Activated T-cell treated with anti-CD3 and anti-CD28 coated beads, Interleukin-2, amount 50 U/mL, for 4 hours (primary cell): Measurements from ENCODE around the gene DRAM1. TPM values are rescaled to one million over a fixed set of nuclear protein-coding genes. Genes with fewer than 3 reads are reported as not detected.
"Not testable (repeated sequence)": the region's sequence is repeated elsewhere in the genome, so short reads cannot be mapped to it uniquely, and the experiment has no call there.

Experiments
- ATAC-seq, 2 donors: fragments of 200-7000 bp; cut with Tn5 transposase; one replicate each; pipeline ENCODE4 v1.10.0; 2021
- DNase-seq: peaks from one replicate; pipeline ENCODE4 v3.0.0-alpha.2; 2020
- H3K27me3 Mint-ChIP-seq: one replicate; pipeline ENCODE4 v1.8.0; 2021; ENCODE audit warnings: low read depth, mixed read lengths
- H3K36me3 Mint-ChIP-seq: one replicate; pipeline ENCODE4 v1.8.0; 2022; ENCODE audit warnings: mixed read lengths; ENCODE audit not compliant: insufficient read depth
- H3K4me1 Mint-ChIP-seq: one replicate; pipeline ENCODE4 v1.8.0; 2021; ENCODE audit warnings: low read depth, mixed read lengths
- H3K4me3 Mint-ChIP-seq: one replicate; pipeline ENCODE4 v1.8.0; 2021; ENCODE audit warnings: mild to moderate bottlenecking, moderate library complexity, mixed read lengths
- H3K9me3 Mint-ChIP-seq: one replicate; pipeline ENCODE4 v1.8.0; 2021; ENCODE audit warnings: mixed read lengths
- total RNA-seq, 3 donors: library from RNA; stranded (reverse); gene quantifications; one replicate each; pipeline ENCODE4 v1.2.1, GENCODE V29; 2021

Gene DRAM1
- total RNA-seq, 3 donors from 2014 or later: 1.7 to 3.4 (median 3.1) TPM

DNA sequence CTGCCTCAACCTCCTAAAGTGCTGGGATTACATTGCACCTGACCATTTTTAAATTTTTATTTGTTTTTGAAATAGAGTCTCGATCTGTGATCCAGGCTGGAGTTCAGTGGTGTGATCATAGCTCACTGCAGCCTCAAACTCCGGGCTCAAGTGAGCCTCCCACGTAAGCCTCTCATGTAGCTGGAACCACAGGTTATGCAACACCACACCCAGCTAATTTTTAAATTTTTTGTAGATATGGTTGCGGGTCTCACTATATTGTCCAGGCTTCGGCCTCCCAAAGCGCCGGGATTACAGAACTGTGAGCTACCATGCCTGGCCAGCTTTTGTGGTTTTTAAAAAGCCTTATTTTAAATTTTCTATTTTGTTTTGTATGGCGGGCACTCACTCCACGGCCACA is 2.2 kb upstream of the DRAM1 start:
- H3K27me3 Mint-ChIP-seq: no peaks in the 10 kb centered on the region
- peaks cover 11% of the 10 kb centered on the region for H3K4me1 Mint-ChIP-seq
- no peak for DNase-seq
- no peak for ATAC-seq
- peak overlapping the region; percentile 41 for H3K4me3 Mint-ChIP-seq
- no peaks in the 10 kb centered on the region for H3K36me3 Mint-ChIP-seq
- no peaks in the 10 kb centered on the region for H3K9me3 Mint-ChIP-seq

DNA sequence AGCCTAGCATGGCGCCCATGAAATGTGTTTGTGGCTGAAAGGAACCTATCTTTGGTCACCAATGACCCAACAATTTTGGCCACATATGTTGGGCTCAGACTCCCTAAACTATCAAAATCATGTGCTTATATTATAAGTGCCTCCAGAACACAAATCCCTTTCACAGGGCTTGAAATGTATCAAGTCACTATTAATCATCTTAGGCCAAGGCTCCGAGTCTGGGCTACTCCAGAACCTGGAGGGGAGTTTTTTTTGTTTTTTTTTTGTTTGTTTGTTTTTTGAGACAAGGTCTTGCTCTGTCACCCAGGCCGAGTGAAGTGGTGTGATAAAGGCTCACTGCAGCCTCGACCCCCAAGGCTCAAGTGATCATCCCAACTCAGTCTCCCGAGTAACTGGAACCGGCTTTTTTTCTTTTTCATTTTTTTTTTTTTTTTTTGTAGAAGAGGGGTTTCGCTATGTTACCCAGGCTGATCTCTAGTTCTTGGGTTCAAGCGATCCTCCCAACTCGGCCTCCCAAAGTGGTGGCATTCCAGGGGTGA is 989 bp upstream of the DRAM1 start:
- H3K9me3 Mint-ChIP-seq: no peaks in the 10 kb centered on the region

DNA sequence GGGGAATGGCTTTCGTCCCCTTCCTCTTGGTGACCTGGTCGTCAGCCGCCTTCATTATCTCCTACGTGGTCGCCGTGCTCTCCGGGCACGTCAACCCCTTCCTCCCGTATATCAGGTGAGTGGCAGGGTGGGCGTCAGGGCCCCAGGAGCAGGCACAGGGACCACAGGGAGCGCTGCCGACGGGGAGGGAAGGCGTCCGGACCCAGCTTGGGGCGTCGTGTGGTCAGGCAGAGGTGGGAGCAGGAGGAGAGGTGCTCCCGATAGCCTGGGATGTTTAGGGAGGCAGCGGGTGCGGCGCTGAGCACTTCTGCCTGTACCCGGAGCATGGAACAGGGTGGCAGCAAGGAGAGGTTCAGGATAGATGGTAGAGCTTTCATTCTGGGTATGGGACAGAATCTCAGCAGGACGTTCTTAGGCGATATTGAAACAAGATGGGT is 444 bp downstream of the DRAM1 start:
- DNase-seq (no peak), ATAC-seq (peak; percentile 7 to 13)
- peak overlapping the region; percentile 87 for H3K4me3 Mint-ChIP-seq
- no peaks in the 10 kb centered on the region for H3K36me3 Mint-ChIP-seq
- peaks cover 11% of the 10 kb centered on the region for H3K4me1 Mint-ChIP-seq
- H3K9me3 Mint-ChIP-seq: no peaks in the 10 kb centered on the region
- no peaks in the 10 kb centered on the region for H3K27me3 Mint-ChIP-seq

More for the DNA sequence above, 989 bp upstream of the DRAM1 start:
- Mint-ChIP-seq H3K4me1 (peaks cover 11% of the 10 kb centered on the region), H3K36me3 (no peaks in the 10 kb centered on the region), H3K27me3 (no peaks in the 10 kb centered on the region), H3K4me3 (peak overlapping the region; percentile 87)
- ATAC-seq (no peak), DNase-seq (no peak)

- H3K4me3 Mint-ChIP-seq: peak overlapping the region; percentile 87
- DNase-seq: no peak
- peaks cover 11% of the 10 kb centered on the region for H3K4me1 Mint-ChIP-seq
- H3K36me3 Mint-ChIP-seq: peaks cover 2% of the 10 kb centered on the region
- no peaks in the 10 kb centered on the region for H3K9me3 Mint-ChIP-seq
- no peaks in the 10 kb centered on the region for H3K27me3 Mint-ChIP-seq
- ATAC-seq: no peak
These were observed 952 bp downstream of the DRAM1 start for GRCh38 chr12:101878243-101878821.

DNA sequence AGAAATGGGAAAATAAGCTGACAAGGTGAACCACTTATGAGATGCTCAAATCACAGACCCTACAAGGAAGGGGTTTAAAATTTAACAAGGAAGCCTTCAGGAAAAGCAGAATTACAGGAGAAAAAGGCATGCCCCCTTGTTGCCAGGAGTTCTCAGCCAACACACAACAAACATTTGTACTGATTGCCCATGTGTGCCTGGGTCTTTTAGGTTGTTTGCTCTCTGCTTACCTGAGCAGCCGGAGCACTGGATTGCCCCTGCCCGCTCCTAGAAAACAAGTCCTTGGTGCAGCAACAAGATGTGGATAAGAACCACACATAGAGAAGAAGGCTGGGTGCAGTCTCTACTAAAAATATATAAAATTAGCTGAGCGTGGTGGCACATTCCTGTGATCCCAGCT is 3.4 kb downstream of the DRAM1 start:
- peaks cover 2% of the 10 kb centered on the region for H3K36me3 Mint-ChIP-seq
- H3K4me1 Mint-ChIP-seq: peaks cover 11% of the 10 kb centered on the region
- ATAC-seq (no peak), DNase-seq (no peak)
- H3K27me3 Mint-ChIP-seq: no peaks in the 10 kb centered on the region
- H3K4me3 Mint-ChIP-seq: no peak overlapping the region
- no peaks in the 10 kb centered on the region for H3K9me3 Mint-ChIP-seq

- Mint-ChIP-seq H3K4me3 (no peak overlapping the region), H3K36me3 (peaks cover 3% of the 10 kb centered on the region), H3K4me1 (peaks cover 11% of the 10 kb centered on the region), H3K9me3 (no peaks in the 10 kb centered on the region), H3K27me3 (no peaks in the 10 kb centered on the region)
- no peak for DNase-seq
- no peak for ATAC-seq
These were observed 3.8 kb downstream of the DRAM1 start for GRCh38 chr12:101881228-101881627.

- ATAC-seq (no peak), DNase-seq (no peak)
- no peaks in the 10 kb centered on the region for H3K27me3 Mint-ChIP-seq
- peaks cover 3% of the 10 kb centered on the region for H3K4me1 Mint-ChIP-seq
- no peaks in the 10 kb centered on the region for H3K9me3 Mint-ChIP-seq
- no peak overlapping the region for H3K4me3 Mint-ChIP-seq
- peaks cover 4% of the 10 kb centered on the region for H3K36me3 Mint-ChIP-seq
These were observed 6.8 kb downstream of the DRAM1 start for GRCh38 chr12:101884174-101884573.

- ATAC-seq, H3K27me3 Mint-ChIP-seq, H3K4me3 Mint-ChIP-seq, H3K4me1 Mint-ChIP-seq, DNase-seq, H3K36me3 Mint-ChIP-seq, H3K9me3 Mint-ChIP-seq: not testable (repeated sequence)
These were observed 7.5 kb downstream of the DRAM1 start for GRCh38 chr12:101884781-101885340.

DNA sequence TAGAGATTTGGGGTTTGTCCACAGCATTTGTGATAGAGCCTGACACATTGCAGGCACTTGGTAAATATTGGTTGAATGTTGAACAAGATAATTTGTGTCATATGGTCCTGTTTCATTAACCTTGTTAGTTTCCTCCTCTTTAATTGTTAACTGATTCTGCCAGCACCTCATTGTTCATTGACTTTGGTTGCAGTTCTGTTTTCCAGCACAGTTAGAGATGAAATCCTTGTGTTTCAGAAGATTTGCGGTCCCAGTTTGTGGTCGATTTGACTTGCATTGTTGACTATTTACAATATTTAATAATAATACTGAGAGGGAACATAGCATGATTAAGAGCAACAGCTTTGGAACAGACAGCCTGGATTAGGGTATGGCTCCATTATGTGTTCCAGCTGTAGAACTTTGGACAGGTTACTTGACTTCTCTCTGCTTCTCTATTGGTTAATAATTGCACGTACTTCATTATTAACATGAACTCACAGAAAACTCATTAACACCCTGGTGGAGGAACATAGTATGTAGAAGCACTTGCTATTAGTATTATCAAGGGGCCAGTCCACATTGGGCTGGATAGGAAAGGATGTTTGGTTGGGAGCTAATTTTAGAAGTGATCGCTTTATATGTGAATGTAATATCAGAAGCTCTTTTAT is 8.7 kb downstream of the DRAM1 start:
- Mint-ChIP-seq H3K4me3 (no peak overlapping the region), H3K36me3 (peaks cover 4% of the 10 kb centered on the region), H3K27me3 (no peaks in the 10 kb centered on the region), H3K9me3 (no peaks in the 10 kb centered on the region), H3K4me1 (peaks cover 4% of the 10 kb centered on the region)
- ATAC-seq (no peak), DNase-seq (no peak)

DNA sequence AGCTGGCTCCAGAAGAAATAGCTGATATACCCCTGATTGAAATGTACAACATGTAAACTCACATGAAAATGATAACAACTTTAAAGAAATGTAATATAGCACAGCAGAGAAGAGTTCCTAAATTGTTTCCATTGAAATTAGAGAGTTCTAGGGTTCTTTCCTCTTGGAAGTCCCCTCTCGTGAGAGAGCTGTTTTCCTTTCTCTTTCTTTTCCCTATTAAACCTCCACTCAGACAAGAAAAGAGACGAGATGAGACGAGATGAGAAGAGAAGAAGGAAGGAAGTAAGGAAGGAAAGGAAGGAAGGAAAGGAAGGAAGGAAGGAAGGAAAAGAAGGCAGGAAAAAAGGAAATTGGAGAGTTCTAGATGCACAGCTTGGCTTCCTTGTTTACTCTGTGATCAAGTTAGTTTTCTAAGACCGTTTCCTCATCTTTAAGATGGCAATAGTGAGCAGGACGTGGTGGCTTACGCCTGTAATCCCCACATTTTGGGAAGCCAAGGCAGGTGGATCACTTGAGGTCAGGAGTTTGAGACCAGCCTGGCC is 11.9 kb downstream of the DRAM1 start:
- ATAC-seq: no peak
- Mint-ChIP-seq H3K9me3 (no peaks in the 10 kb centered on the region), H3K4me3 (no peak overlapping the region), H3K27me3 (no peaks in the 10 kb centered on the region), H3K4me1 (peaks cover 4% of the 10 kb centered on the region), H3K36me3 (peaks cover 2% of the 10 kb centered on the region)
- DNase-seq: no peak

GRCh38 chr12:101891462-101891971 is 14.1 kb downstream of the DRAM1 start:
- DNase-seq (no peak), ATAC-seq (no peak)
- H3K4me3 Mint-ChIP-seq: no peak overlapping the region
- no peaks in the 10 kb centered on the region for H3K27me3 Mint-ChIP-seq
- peaks cover 4% of the 10 kb centered on the region for H3K4me1 Mint-ChIP-seq
- H3K9me3 Mint-ChIP-seq: no peaks in the 10 kb centered on the region
- H3K36me3 Mint-ChIP-seq: no peaks in the 10 kb centered on the region

- DNase-seq (no peak), ATAC-seq (no peak)
- Mint-ChIP-seq H3K36me3 (no peaks in the 10 kb centered on the region), H3K4me1 (peaks cover 4% of the 10 kb centered on the region), H3K9me3 (no peaks in the 10 kb centered on the region), H3K4me3 (no peak overlapping the region), H3K27me3 (no peaks in the 10 kb centered on the region)
These were observed 15.4 kb downstream of the DRAM1 start for GRCh38 chr12:101892794-101893193.

DNA sequence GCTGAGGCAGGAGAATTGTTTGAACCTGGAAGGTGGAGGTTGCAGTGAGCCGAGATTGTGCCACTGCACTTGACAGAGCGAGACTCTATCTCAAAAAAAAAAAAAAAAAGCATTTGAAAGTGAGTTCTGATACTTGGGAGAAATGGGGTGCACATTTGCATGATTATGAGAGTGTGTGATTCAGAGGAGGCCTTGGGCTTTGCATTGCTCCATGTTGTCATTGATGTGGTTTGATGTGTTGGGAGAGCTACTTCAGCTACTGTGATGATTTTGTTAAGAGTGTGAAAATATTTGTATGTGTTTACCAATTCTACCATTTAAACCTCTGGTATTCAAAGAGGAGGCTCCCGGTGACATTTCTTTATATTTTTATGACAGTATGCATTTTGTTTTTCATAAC is 24.4 kb downstream of the DRAM1 start:
- Mint-ChIP-seq H3K27me3 (no peaks in the 10 kb centered on the region), H3K4me1 (no peaks in the 10 kb centered on the region), H3K9me3 (no peaks in the 10 kb centered on the region), H3K4me3 (no peak overlapping the region), H3K36me3 (peaks cover 6% of the 10 kb centered on the region)
- no peak for DNase-seq
- ATAC-seq: no peak

GRCh38 chr12:101902641-101903040 is 25.3 kb downstream of the DRAM1 start:
- no peak overlapping the region for H3K4me3 Mint-ChIP-seq
- no peaks in the 10 kb centered on the region for H3K27me3 Mint-ChIP-seq
- no peak for DNase-seq
- H3K36me3 Mint-ChIP-seq: peaks cover 6% of the 10 kb centered on the region
- ATAC-seq: no peak
- no peaks in the 10 kb centered on the region for H3K9me3 Mint-ChIP-seq
- no peaks in the 10 kb centered on the region for H3K4me1 Mint-ChIP-seq
